OCI-LY1 (cell line): ENCODE data around the gene BCAR1.

Experiments used
- EZH2 ChIP-seq: fragments of 200-600 bp; sonication (generic), shearing (Covaris generic); IDR thresholded peaks from 2 replicates; pipeline ENCODE4 v1.8.0; 2017; ENCODE audit warnings: borderline replicate concordance, mixed run types, mild to moderate bottlenecking, antibody characterized with exemption, low read length, moderate library complexity, mixed read lengths
- TF ChIP-seq, protein P1 (sequence below): fragments of 200-600 bp; sonication (generic), shearing (Covaris generic); IDR thresholded peaks from 2 replicates; pipeline ENCODE4 v1.5.1; 2017; ENCODE audit warnings: mild to moderate bottlenecking, antibody characterized with exemption, low read length, moderate library complexity, mixed read lengths

DNA sequence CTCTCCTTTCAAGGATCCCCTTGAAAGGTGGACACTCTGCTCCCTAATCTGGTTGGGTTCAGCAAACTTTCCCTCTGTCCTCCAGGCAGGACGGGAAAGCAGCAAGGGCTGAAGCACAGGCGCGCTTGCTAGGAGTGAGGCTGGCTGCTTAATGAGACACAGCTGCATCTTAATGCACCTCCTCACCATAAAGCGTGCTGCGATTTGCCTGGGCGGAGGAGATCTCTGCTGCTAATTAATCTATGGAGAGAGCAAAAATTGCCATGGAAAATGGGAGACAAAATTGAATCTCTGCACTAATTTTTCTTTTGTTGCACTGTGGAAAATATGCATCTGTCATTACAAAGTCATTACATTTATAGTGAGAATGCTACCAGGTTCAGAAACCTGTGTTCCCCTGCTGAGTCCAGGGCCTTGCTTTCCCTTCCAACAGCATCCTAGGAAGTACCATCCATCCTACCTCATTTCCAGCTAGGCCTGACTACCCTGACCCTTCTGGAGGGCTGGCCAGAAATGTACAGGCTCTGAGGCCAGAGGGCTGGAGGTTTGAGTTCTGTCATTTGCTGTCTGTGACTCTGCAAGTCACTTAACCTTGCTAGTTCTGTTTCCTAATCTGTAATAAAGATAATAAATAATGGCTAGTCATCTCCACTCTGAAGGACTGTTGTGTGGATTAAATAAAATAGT is 43.5 kb upstream of the BCAR1 start:
- TF ChIP-seq, protein P1, sequence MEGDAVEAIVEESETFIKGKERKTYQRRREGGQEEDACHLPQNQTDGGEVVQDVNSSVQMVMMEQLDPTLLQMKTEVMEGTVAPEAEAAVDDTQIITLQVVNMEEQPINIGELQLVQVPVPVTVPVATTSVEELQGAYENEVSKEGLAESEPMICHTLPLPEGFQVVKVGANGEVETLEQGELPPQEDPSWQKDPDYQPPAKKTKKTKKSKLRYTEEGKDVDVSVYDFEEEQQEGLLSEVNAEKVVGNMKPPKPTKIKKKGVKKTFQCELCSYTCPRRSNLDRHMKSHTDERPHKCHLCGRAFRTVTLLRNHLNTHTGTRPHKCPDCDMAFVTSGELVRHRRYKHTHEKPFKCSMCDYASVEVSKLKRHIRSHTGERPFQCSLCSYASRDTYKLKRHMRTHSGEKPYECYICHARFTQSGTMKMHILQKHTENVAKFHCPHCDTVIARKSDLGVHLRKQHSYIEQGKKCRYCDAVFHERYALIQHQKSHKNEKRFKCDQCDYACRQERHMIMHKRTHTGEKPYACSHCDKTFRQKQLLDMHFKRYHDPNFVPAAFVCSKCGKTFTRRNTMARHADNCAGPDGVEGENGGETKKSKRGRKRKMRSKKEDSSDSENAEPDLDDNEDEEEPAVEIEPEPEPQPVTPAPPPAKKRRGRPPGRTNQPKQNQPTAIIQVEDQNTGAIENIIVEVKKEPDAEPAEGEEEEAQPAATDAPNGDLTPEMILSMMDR: no peak
- TF ChIP-seq EZH2: no peak
